Medulla oblongata (tissue), 1 donor: ENCODE data around the gene TIMM13.

Source experiments
- DNase-seq: peaks from one replicate; pipeline ENCODE4 v3.0.0-alpha.2; 2015; ENCODE audit errors: extremely low spot score

TIMM13 gene

GRCh38 chr19:2382530-2383222, 44.7 kb downstream of the TIMM13 start:
- no peak for DNase-seq

DNA sequence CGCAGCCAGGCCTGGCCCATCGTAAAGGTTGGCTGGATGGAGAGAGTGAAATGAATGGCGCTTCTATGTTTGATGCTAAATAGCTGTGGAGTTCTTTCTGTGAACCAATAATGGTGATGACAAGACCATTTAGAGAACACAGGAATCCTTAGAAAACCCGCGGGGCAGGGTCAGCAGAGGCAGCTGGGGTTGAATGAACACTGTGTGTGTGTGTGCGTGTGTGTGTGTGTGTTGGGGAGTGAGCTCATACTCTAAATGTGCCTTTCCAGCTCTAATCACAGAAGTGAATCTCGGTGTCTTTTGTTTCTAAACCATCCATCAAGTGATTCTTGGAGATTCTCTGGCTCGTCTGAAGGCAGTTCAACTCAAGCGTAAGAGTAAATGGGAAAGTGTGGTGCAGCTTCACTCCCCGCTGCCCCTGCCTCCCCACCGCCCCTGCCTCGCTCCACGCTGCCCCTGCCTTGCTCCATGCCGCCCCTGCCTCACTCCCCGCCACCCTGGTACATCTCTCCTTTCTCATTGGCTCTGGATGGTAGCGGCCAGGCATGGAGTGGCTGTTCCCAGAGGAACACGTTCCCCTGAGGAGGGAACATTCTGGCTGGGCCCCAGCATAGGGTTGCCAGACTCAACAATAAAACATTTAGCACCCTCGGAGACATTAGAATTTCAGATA, 46.1 kb downstream of the TIMM13 start:
- DNase-seq: peak; percentile 96

GRCh38 chr19:2380567-2380966, 46.8 kb downstream of the TIMM13 start:
- DNase-seq: no peak

GRCh38 chr19:2376784-2377519, 50.4 kb downstream of the TIMM13 start:
- DNase-seq: no peak
